Fibroblast of the aortic adventitia (primary cell): Measurements from ENCODE around the gene MAP3K1. TPM values are rescaled to one million over a fixed set of nuclear protein-coding genes. Genes with fewer than 3 reads are reported as not detected.

Experiments
- DNase-seq: peaks from one replicate; pipeline ENCODE4 v3.0.0-alpha.2; 2010; ENCODE audit warnings: low read depth
- H3K4me3 ChIP-seq: 2 replicates; pipeline ENCODE4 v1.5.1; 2011; ENCODE audit warnings: low read depth, mild to moderate bottlenecking, control low read depth, low read length, moderate library complexity
- total RNA-seq: library from RNA; depleted of rRNA; stranded (reverse); fragments of >200 nt; gene quantifications from 2 replicates; pipeline ENCODE4 v1.2.3, GENCODE V29; 2012; ENCODE audit warnings: low replicate concordance
- TF ChIP-seq, protein P1 (sequence below): IDR thresholded peaks from 2 replicates; pipeline ENCODE4 v1.5.1; 2011; ENCODE audit warnings: mild to moderate bottlenecking, low read length, control low read depth, inconsistent platforms; ENCODE audit not compliant: insufficient read depth

The MAP3K1 gene
- total RNA-seq, 1 donor, result 5.5 TPM

DNA sequence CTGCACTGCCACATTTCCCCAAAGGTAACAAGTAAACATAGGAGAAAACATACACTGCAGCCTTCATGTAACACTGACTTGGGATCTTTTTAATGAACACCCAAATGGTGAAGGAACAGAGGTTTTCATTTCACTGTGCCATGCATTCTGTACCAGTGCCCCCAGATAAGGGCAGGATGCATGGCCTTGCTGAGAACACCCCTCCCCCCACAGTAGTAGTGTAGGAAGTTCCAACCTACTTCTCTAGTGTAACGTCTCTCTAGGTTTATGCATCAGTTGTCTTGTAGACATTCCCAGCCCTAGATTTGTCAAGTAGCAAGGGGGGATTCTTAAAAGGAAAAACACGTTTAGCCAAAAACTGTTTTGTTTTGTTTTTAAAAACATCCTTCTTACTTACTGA is 29.9 kb downstream of the MAP3K1 start:
- TF ChIP-seq, protein P1, sequence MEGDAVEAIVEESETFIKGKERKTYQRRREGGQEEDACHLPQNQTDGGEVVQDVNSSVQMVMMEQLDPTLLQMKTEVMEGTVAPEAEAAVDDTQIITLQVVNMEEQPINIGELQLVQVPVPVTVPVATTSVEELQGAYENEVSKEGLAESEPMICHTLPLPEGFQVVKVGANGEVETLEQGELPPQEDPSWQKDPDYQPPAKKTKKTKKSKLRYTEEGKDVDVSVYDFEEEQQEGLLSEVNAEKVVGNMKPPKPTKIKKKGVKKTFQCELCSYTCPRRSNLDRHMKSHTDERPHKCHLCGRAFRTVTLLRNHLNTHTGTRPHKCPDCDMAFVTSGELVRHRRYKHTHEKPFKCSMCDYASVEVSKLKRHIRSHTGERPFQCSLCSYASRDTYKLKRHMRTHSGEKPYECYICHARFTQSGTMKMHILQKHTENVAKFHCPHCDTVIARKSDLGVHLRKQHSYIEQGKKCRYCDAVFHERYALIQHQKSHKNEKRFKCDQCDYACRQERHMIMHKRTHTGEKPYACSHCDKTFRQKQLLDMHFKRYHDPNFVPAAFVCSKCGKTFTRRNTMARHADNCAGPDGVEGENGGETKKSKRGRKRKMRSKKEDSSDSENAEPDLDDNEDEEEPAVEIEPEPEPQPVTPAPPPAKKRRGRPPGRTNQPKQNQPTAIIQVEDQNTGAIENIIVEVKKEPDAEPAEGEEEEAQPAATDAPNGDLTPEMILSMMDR, result no peak
- H3K4me3 ChIP-seq, result no peak overlapping the region
- DNase-seq, result no peak

DNA sequence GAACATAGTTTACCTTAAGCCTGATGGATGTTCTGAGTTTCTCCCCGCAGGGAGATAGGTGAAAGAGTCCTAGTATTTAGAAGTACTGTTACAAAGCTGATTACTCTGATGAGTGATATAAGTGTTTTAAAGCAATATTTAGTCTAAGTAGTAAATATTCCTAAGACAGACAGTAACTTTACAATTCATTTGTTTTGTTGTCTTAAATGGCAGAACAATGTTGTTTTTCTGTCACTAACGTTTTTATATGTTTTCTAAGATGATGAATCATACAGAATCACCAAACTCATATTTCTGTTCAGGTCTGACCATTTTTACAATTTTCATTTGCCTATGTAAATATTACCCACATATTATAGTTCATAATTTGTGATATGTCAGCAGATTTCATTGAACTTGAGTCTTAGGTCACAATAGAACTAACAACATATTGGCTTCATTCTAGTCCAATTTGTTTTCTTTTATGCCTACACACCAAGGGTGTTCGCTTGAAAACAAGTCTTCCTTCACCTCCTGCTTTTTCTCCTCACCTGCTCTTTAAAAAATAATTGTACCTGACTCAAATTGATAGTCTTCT is 30.6 kb downstream of the MAP3K1 start:
- no peak for DNase-seq
- TF ChIP-seq, protein P1, result no peak
- H3K4me3 ChIP-seq, result no peak overlapping the region

DNA sequence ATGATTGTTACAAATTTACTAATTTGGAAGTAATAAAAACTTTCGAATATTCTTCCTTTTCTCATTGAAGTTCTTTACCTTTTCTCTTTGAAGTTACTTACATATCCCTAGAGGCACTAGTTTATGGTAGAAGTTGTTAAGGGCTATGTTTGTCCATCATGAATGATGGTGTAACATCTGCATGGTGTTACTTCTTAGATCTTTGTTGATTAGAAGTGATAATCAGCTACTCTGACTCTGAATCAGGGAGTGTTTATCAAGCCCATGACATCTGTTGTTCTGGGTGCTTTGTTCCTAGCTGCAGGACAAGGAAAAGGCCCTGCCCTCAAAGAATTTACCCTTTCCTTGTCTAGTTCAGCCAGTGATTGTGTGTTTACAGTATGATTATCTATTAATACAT is 32.9 kb downstream of the MAP3K1 start:
- DNase-seq, result no peak
- H3K4me3 ChIP-seq, result no peak overlapping the region
- TF ChIP-seq, protein P1, result no peak

DNA sequence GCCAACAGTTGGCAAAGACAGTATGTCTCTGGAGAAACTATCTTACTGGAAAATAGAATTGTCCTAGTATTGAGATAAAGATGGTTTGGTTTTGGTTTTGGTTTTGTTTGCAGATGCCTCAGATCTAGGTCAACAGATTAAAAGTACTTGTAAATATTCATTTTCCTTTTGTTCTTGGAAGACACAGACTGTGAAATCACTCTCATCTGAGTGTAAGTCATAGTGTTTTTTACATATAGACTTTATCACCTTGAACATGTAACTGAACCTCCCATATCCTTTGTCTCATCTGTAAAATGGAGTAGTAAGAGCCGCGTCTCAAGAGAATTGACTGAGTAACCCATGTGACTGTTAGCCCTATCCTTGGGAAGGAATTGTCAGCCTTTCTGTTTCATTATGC is 34.3 kb downstream of the MAP3K1 start:
- DNase-seq, result no peak
- TF ChIP-seq, protein P1, result no peak
- H3K4me3 ChIP-seq, result no peak overlapping the region

DNA sequence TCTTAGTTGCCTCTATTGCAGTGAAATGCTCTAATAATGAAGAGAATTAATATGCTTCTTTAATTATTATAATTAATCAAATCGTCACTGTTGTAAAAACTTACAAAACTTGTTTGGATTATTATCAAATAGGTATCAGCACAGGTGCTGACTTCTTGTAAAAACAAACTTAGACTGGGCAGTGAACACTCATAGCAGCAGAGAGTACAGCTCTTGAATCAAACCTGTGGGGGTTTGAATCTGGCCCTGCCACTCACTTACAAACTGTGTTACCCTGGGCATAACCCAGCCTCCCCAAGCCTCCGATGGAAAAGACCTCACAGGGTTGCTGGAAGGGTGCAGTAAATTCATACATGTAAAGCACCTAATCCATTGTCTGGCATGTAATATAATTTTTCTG is 35.1 kb downstream of the MAP3K1 start:
- H3K4me3 ChIP-seq, result no peak overlapping the region
- DNase-seq, result no peak
- TF ChIP-seq, protein P1, result no peak

DNA sequence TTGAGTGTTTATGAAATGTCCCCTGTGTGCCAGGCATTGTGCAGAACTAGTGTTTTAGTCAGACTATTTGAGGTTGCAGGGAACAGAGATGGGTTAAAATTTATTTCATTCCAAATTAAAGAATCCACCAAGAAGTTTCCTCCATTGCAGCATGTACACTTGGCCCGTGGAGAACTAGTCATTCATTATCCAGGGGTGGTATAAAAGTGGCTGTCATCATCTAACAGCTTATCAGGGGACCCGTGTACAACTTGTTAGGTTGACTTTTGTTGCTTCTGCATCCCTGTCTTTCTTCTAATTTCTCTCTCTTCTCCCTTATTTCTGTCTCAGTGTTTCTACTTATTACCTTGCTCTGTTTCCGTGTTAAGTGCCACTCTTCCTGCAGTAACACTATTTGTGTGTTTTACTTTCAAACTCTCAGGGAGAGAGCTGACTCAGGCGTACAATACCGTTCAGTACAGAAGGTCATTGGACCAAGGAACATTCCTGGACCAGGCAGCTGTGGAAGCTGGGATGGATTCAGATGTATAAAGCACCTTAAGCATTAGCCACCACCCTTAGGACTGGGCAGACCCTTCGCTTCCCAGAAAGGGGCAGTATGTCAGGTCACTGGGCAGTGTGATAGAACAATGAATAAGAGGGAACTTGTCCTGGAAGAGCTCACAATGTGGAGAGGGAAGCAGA is 36.1 kb downstream of the MAP3K1 start:
- TF ChIP-seq, protein P1, result no peak
- no peak overlapping the region for H3K4me3 ChIP-seq
- no peak for DNase-seq
